HUES6 (cell line): ENCODE data around the gene ADA.

Experiments
- H3K27ac ChIP-seq: 2 replicates; pipeline ENCODE4 v1.7.0; 2013; ENCODE audit warnings: low read depth, mild to moderate bottlenecking, low read length, inconsistent platforms
- H3K27me3 ChIP-seq: 2 replicates; pipeline ENCODE4 v1.6.1; 2013; ENCODE audit warnings: low read length; ENCODE audit not compliant: control insufficient read depth, insufficient read depth
- H3K36me3 ChIP-seq: 2 replicates; pipeline ENCODE4 v1.6.1; 2013; ENCODE audit warnings: low read length; ENCODE audit not compliant: control insufficient read depth, insufficient read depth
- H3K4me1 ChIP-seq: 2 replicates; pipeline ENCODE4 v1.6.1; 2013; ENCODE audit warnings: low read length; ENCODE audit not compliant: control insufficient read depth, insufficient read depth
- H3K4me3 ChIP-seq: 2 replicates; pipeline ENCODE4 v1.5.1; 2013; ENCODE audit warnings: low read depth, low read length
- H3K9ac ChIP-seq: one replicate; pipeline ENCODE4 v1.6.1; 2013; ENCODE audit warnings: mild to moderate bottlenecking, low read length
- H3K9me3 ChIP-seq: 2 replicates; pipeline ENCODE4 v1.6.1; 2013; ENCODE audit warnings: low read depth, low read length; ENCODE audit not compliant: control insufficient read depth, insufficient read depth

ADA gene

GRCh38 chr20:44579313-44580081 is 72.0 kb downstream of the ADA start:
- H3K27me3 ChIP-seq = no peaks in the 10 kb centered on the region
- H3K36me3 ChIP-seq = no peaks in the 10 kb centered on the region
- no peak overlapping the region for H3K9ac ChIP-seq
- peaks cover 21% of the 10 kb centered on the region; the same call in 1 of the 2 replicates for H3K4me1 ChIP-seq
- H3K9me3 ChIP-seq = no peaks in the 10 kb centered on the region
- H3K27ac ChIP-seq = no peak overlapping the region
- no peak overlapping the region for H3K4me3 ChIP-seq

DNA sequence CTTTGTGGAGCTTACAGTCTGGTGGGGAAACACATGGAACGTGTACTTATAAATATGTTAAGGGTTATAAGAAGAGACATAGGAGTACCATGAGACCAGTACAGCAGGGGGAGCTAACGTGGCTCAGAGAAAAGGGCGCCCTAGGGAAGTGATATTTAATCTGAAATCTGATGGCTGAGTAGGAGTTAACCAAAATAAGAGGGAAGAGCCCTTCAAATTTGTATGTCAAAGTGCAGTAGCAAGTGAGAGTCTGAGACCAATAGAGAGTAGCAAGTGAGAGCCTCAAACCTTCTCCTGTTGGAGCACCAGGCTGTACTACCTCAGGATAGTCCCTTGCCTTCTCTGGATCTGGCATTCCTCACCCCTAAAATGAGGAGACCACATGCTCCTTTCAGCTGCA is 75.2 kb downstream of the ADA start:
- Histone ChIP-seq H3K4me1 (peaks cover 7% of the 10 kb centered on the region; the same call in 1 of the 2 replicates), H3K27ac (no peak overlapping the region)

DNA sequence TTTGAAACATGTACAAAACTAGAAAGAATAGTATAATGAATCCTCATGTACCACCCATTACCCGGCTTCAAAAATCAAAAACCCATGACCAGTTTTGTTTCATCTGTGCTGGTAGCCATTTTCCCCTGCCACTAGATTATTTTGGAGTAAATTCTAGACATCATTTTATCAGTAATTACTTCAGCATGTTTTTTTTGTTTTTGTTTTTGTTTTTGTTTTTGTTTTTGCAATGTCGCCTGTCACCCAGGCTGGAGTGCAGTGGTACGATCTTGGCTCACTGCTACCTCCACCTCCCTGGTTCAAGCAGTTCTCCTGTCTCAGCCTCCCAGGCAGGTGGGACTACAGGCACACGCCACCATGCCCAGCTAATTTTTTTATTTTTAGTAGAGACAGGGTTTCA is 77.1 kb downstream of the ADA start:
- Histone ChIP-seq H3K27ac (no peak overlapping the region), H3K9ac (no peak overlapping the region), H3K27me3 (no peaks in the 10 kb centered on the region), H3K36me3 (no peaks in the 10 kb centered on the region), H3K9me3 (no peaks in the 10 kb centered on the region), H3K4me3 (no peak overlapping the region), H3K4me1 (peaks cover 7% of the 10 kb centered on the region; the same call in 1 of the 2 replicates)

More for the DNA sequence above, 75.2 kb downstream of the ADA start:
- H3K9me3 ChIP-seq = no peaks in the 10 kb centered on the region
- H3K27me3 ChIP-seq = no peaks in the 10 kb centered on the region
- no peak overlapping the region for H3K4me3 ChIP-seq
- no peaks in the 10 kb centered on the region for H3K36me3 ChIP-seq
- no peak overlapping the region for H3K9ac ChIP-seq

DNA sequence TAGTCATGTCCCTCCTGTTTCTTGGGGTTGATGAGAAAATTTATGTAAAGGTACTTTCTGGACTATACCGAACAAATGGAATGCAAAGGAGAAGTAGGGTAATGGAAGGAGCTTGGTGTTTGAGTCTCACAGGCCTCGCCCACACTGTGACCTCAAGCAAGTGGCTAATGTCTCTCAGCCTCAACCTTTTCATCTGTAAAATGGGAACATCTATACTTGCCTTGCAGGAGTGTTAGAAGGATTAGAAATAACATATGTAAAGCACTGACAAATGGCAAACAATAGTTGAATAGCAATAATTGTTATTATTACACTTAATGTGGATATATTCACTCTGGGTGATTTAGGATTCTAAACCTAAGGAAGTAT is 78.0 kb downstream of the ADA start:
- Histone ChIP-seq H3K9me3 (no peaks in the 10 kb centered on the region), H3K9ac (no peak overlapping the region), H3K27me3 (no peaks in the 10 kb centered on the region), H3K4me1 (peaks cover 7% of the 10 kb centered on the region; the same call in 1 of the 2 replicates), H3K4me3 (no peak overlapping the region), H3K27ac (no peak overlapping the region), H3K36me3 (no peaks in the 10 kb centered on the region)

- Histone ChIP-seq H3K9ac (no peak overlapping the region), H3K9me3 (no peaks in the 10 kb centered on the region), H3K27ac (no peak overlapping the region), H3K4me3 (no peak overlapping the region), H3K4me1 (peaks cover 7% of the 10 kb centered on the region; the same call in 1 of the 2 replicates), H3K36me3 (no peaks in the 10 kb centered on the region), H3K27me3 (no peaks in the 10 kb centered on the region)
These were observed 78.7 kb downstream of the ADA start for GRCh38 chr20:44572551-44573500.

GRCh38 chr20:44571362-44571988 is 80.0 kb downstream of the ADA start:
- H3K4me1 ChIP-seq = peaks cover 7% of the 10 kb centered on the region; the same call in 1 of the 2 replicates
- no peak overlapping the region for H3K27ac ChIP-seq
- no peak overlapping the region for H3K9ac ChIP-seq
- no peaks in the 10 kb centered on the region for H3K27me3 ChIP-seq
- no peaks in the 10 kb centered on the region for H3K9me3 ChIP-seq
- H3K4me3 ChIP-seq = no peak overlapping the region
- H3K36me3 ChIP-seq = no peaks in the 10 kb centered on the region

- H3K27ac ChIP-seq = no peak overlapping the region
- no peaks in the 10 kb centered on the region for H3K27me3 ChIP-seq
- no peak overlapping the region for H3K9ac ChIP-seq
- no peaks in the 10 kb centered on the region for H3K36me3 ChIP-seq
- H3K4me1 ChIP-seq = peaks cover 7% of the 10 kb centered on the region; the same call in 1 of the 2 replicates
- no peaks in the 10 kb centered on the region for H3K9me3 ChIP-seq
- H3K4me3 ChIP-seq = no peak overlapping the region
These were observed 81.1 kb downstream of the ADA start for GRCh38 chr20:44570367-44570766.
